HG03139 (cell line): ENCODE data around the gene PLCL1.
"Not testable (repeated sequence)": the region's sequence is repeated elsewhere in the genome, so short reads cannot be mapped to it uniquely, and the experiment has no call there.

Experiments
- ATAC-seq: cut with Tn5 transposase; IDR thresholded peaks from one replicate; pipeline ENCODE4 v1.9.1; 2021; ENCODE audit not compliant: unreplicated experiment

The PLCL1 gene

GRCh38 chr2:197993830-197994229 is 189.4 kb downstream of the PLCL1 start:
- ATAC-seq: no peak

GRCh38 chr2:197994751-197995150 is 190.4 kb downstream of the PLCL1 start:
- ATAC-seq: no peak

GRCh38 chr2:197996583-197996982 is 192.2 kb downstream of the PLCL1 start:
- no peak for ATAC-seq

GRCh38 chr2:197997083-197997541 is 192.7 kb downstream of the PLCL1 start:
- no peak for ATAC-seq

GRCh38 chr2:197998702-197999101 is 194.3 kb downstream of the PLCL1 start:
- no peak for ATAC-seq

- ATAC-seq: no peak
Measured at GRCh38 chr2:198000417-198000816, 196.0 kb downstream of the PLCL1 start.

- no peak for ATAC-seq
Measured at GRCh38 chr2:198004173-198004572, 199.8 kb downstream of the PLCL1 start.

GRCh38 chr2:198004921-198005829 is 200.8 kb downstream of the PLCL1 start:
- no peak for ATAC-seq

GRCh38 chr2:198006733-198007132 is 202.3 kb downstream of the PLCL1 start:
- ATAC-seq: no peak

- ATAC-seq: no peak
Measured at GRCh38 chr2:198008230-198008629, 203.8 kb downstream of the PLCL1 start.

- ATAC-seq: no peak
Measured at GRCh38 chr2:198012025-198012424, 207.6 kb downstream of the PLCL1 start.

GRCh38 chr2:198016243-198016642 is 211.8 kb downstream of the PLCL1 start:
- ATAC-seq: no peak

- ATAC-seq: no peak
Measured at GRCh38 chr2:198017068-198017467, 212.7 kb downstream of the PLCL1 start.

GRCh38 chr2:198028955-198029354 is 224.6 kb downstream of the PLCL1 start:
- no peak for ATAC-seq

- not testable (repeated sequence) for ATAC-seq
Measured at GRCh38 chr2:198029576-198029975, 225.2 kb downstream of the PLCL1 start.

- ATAC-seq: no peak
Measured at GRCh38 chr2:198033626-198034025, 229.2 kb downstream of the PLCL1 start.

- no peak for ATAC-seq
Measured at GRCh38 chr2:198036029-198036879, 231.9 kb downstream of the PLCL1 start.

- ATAC-seq: no peak
Measured at GRCh38 chr2:198040835-198041234, 236.4 kb downstream of the PLCL1 start.

GRCh38 chr2:198042189-198042588 is 237.8 kb downstream of the PLCL1 start:
- no peak for ATAC-seq

- no peak for ATAC-seq
Measured at GRCh38 chr2:198044777-198045176, 240.4 kb downstream of the PLCL1 start.

GRCh38 chr2:198045227-198045626 is 240.8 kb downstream of the PLCL1 start:
- no peak for ATAC-seq

- no peak for ATAC-seq
Measured at GRCh38 chr2:198052741-198053140, 248.3 kb downstream of the PLCL1 start.
